NCI-H82 treated with DMSO at 0.1 percent for 48 hours (cell line): ENCODE results near the gene ZNF197.
"Not testable (repeated sequence)": the region's sequence is repeated elsewhere in the genome, so short reads cannot be mapped to it uniquely, and the experiment has no call there.

Experiments used
- DNase-seq: peaks from one replicate; lab custom pipeline; 2025; ENCODE audit not compliant: unreplicated experiment; lab: John Stamatoyannopoulos, UW

Gene ZNF197

DNA sequence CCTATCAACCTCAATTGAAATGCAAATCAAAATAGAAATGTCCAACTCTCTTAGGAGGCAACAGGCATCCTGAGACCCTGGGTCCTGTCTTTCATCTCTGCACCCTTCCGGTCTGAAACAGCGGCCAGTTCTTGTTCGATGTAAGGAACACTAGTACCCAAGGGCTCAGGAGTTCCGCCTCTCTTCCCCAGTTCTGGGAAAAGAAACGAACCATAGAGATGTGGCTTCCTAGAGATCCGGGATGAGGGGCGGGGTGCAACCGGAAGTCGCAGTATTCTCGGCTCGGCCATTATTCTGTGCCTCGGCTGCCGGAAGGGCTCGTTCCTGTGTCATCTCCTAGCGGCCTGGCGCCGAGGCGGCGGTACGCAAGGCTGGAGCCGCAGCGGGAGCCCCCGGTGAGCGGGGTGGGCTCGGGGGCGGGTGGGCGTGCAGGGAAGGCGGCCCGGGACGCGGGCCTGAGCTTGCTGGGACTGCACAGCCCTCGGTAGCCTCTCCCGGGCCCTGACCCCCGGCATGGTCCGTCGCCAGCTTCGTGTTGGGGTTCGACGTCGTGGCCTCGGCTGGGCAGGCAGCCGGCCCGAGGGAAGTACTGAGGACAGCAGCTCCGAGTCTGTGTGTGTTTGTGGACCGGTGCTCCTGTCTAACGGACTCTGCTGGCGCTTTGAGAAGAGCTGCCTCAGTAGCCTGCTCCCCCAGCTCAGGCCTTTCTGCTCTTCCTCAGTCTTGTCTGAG, at the start of gene ZNF197:
Gene ZNF197 (plus strand): TSS at position 288 of the 732 bp plus-strand sequence. CDS start 4,119 bp downstream, outside the sequence.
- peak; percentile 84 for DNase-seq

DNA sequence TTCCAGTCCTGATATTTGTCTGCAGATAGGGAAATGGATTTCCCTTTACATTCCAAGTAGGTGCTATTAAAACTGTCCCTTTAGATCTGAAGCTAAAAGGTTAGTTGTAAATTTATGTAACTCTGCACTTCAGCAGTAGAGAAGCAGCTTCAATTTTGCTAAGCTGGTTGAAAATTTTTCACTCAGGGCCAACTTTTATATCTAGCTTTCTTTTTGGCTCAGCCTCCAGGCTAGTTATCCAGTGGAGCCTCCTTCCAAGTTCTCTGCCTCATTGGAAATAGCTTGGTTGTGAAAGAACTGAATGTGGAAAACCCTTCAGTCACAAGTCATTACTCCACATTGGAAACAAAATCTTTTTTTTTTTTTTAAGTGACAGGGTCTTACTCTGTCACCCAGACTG, 48.2 kb upstream of the ZNF197 start:
- DNase-seq = no peak

DNA sequence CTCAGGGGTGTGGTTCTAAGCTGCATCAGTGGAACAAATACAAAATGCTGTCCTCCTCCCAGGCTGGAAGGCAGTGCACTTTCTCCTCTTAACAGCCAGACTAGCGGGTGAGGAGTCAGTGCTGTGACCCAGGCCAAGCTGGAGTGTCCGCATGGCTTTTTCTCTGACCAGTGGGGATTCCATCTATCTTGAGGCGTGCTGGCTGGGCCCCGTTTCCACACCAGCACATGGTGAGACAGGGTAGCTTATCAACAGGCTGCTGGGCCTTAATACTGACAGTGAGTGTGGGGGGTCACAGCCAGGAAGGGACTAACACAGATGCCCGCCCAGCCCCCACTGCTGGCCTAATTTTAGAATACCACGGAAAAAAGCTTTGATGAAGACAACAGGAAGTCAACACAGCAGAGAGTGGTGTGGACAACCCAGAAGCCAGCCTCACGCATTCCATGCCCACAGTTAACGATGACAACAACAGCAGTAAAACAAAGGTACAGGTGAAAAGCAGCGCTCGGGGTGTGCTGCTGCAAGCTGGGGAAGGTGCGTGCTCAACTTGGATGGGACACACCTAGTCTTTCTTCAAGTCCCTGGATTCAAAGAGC, 47.4 kb upstream of the ZNF197 start:
- DNase-seq = not testable (repeated sequence)

DNA sequence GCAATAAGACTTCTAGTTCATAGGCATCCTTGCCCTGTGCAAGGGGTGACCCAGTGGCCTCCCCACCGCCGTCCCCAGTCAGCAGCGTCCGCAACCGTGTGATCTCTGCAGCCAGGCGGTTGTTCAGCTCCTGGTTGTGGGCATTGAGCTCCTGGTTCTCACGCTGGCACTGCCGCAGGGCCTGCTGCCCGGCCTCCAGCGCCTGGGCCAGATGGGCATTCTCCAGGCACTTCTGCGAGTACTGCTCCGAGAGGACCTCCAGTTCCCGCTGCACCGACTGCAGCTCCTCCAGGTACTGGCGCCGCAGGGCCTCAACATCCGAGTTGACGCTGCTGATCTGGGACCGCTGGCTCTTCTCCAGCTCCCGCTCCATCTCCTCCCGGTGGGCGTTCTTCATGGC, 46.5 kb upstream of the ZNF197 start:
- not testable (repeated sequence) for DNase-seq

DNA sequence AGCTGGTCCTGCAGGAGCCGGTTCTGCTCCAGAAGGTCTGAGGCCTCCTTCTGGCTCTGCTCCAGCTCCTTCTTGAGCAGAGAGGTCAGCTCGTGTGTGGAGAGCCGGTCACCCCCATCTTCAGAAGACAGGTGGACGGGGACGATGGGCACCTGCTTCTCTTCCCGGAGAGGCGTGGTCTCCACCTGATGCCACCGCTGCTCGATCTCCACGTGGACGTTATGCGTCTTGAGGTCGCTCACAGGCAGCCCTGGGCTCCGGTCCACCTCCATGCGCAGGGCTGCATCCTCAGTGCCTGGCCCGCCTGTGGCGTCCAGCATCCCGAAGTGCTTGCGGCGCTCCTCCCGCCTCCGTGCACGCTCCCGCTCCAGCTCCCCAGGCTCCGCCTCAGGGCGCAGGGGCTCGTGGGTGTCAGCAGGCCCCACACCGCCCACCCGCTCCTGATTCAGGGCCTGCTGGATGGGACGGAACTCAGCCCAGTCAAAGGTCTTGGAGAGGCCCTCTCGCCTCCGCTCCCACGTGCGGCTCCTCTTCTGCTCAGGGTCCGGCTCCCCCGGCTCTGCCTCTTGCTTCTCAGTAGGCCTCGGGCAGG, 45.8 kb upstream of the ZNF197 start:
- not testable (repeated sequence) for DNase-seq

DNA sequence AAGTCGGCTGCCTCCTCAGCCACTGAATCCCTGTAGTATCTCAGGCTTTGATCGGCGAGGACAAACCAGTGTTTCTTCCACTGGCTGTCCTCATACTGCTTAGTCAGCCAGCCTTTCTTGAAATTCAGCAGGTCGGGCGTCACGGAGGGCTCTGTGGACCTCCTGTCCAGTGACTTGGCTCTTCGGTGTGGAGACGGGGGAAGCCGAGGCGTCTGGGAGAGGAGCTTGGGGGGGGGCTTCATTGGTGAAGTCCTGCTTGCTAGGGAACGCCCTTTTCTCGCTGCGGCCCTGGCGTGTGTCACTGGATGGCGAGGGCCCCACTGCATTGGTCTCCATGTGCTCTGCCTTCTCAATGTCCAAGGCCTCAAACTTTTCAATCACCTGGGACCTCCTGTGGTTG, 45.1 kb upstream of the ZNF197 start:
- DNase-seq = not testable (repeated sequence)

DNA sequence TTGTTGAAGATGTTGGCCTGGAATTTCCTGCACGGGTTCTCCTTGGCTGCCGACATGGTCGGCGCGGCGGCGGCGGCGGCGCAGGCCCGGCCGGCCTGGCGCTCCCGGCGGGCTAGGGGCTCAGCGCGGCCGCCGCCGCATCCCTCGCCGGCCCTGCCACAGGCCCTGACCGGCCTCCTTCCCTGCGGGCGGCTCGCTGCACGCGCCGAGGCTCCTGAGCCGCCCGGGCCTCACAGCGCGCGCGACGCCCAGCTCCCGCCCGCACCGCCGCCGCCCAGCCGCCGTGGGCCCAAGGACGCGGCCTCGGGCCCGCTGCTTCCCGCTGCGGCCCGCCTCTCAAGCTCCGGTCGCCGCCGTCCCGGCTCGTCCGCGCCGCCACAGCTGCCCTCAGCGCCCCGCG, 43.9 kb upstream of the ZNF197 start:
- DNase-seq = not testable (repeated sequence)

DNA sequence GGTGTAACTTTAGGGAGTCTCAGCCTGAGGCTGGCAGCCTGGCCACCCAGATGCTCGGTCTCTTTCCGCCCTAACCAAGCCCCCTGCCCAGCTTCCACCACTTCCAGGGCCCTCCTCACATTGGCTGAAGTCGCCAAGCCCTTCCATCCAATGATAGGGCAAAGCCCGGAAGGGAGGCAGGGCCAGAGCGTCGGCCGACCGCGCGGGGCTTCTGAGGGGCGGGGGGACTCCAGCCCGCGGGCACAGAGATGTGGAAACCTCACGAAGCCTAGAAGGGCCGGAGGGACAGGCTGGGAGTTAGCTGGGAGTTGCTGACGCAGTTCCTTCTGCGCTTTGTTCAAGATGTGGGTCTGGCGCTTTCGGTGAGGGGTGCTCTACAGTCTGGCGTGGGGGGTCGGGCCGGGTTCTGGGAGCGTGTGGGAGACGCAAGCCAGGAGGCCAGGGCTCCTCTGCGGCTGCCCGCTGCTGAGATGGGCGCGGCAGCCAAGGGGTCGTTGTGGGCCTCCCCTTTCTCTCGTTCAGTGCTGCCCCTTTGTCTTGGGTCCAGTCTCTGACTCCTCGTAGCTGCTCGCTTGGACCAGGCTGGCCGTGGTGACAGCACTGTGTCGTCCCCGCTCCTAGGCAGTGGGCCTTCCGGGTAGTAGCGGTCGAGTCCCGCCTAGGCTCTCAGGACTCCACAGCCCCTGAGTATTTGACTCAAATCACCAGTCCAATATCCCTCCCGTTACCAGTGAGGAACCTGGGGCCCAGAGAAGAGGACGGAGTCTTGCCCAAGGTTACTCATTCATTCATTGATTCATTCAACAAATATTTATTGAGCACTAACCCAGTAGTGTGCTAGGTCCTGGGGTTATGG, 40.0 kb upstream of the ZNF197 start, which contains the start of gene ZNF660:
Gene ZNF660 (plus strand): TSS at position 319 of the 856 bp plus-strand sequence. CDS start 9,230 bp downstream, outside the sequence.
- DNase-seq = peak; percentile 73

DNA sequence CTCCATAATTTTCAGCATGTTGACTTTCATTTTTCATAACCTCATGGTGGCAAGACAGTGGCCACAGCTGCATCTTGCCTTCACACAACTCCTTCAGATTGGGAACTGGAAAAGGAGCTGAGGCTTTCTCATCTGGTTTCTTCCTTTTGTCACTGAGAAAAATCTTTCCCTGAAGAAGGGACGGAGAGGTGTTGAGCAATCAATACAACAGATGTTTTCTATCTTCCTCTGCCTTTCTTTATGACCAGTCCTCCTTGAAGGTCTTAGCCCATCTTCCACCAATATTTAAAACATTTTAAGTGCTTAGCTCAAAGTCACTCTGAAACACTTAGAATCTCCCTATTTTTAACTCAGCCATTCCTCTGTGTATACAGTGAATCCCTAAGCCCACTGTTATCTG, 28.2 kb upstream of the ZNF197 start:
- DNase-seq = no peak

DNA sequence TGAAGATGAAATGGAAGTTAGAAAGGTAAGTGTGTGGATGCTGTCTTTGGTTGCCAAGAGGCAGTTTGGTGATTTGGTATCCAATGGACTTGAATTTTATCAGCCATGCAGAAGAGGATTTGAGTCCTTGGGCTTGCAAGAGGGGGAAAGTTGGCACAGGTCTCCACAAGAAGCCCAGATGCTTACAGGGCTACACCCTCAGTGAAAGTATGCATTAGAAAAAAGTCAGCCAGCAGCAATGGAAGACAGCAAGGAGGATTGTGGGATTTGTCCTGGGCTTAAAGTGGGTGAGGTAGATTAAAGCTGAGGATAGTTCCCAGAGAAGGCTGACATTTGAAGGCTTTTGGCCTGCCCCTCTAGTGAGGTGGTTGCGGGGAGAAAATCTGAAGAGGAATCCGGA, 23.1 kb upstream of the ZNF197 start:
- no peak for DNase-seq

DNA sequence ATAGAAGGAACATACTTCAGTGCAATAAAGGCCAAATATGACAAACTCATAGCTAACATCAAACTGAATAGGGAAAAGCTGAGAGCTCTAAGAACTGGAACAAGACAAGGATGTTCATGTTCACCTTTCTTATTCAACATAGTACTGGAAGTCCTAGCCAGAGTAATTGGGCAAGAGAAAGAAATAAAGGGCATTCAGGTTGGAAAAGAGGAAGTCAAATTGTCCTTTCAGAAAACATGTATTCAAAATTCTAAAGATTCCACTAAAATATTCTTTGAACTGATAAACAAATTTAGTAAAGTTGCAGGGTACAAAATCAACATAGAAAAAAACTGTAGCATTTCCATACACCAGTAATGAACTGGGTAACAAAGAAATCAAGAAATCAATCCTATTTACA, 12.2 kb upstream of the ZNF197 start:
- DNase-seq = no peak

DNA sequence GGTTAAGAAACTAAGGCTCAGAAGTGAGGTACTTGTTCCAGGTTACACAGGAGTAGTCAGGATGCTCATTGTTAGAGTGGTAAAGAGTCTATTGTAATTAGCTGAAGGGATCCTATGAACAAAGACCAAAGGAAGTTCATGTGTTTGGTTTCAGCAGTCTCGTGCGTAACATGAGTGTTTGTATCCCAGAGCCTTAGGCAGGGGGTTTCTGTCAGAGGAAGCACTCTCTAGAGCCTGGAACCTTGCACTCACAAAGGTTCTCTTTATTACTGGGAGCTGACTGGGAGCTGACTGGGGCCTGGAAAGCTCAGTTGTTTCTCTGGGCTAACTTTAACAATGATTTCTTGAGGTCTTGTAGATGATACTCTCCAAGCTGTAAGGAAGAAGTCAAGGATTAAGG, 3.9 kb downstream of the ZNF197 start:
- no peak for DNase-seq

DNA sequence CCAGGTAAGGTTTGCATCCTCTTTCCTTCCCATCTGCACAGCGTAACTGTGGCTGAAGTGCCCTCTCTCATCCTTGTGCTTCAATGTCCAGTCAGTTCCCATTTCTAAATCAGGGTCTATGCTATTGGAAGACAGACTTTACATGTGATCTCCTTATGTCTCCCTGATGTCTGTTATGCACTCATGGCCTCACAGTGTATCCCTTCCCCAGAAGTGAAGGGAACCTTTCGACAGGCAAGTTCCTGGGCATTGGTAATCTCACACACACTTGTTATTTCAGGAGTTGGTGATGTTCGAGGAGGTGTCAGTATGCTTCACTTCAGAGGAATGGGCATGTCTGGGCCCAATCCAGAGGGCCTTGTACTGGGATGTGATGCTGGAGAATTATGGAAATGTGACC, 7.4 kb downstream of the ZNF197 start:
- no peak for DNase-seq

DNA sequence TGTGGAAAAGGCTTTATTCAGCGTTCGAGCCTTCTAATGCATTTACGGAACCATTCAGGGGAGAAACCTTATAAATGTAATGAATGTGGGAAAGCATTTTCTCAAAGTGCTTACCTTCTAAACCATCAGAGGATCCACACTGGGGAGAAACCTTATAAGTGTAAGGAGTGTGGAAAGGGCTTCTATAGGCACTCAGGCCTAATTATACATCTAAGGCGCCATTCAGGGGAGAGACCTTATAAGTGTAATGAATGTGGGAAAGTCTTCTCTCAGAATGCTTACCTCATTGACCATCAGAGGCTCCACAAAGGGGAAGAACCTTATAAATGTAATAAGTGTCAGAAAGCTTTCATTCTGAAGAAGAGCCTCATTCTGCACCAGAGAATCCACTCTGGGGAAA, 17.5 kb downstream of the ZNF197 start:
- DNase-seq = no peak

DNA sequence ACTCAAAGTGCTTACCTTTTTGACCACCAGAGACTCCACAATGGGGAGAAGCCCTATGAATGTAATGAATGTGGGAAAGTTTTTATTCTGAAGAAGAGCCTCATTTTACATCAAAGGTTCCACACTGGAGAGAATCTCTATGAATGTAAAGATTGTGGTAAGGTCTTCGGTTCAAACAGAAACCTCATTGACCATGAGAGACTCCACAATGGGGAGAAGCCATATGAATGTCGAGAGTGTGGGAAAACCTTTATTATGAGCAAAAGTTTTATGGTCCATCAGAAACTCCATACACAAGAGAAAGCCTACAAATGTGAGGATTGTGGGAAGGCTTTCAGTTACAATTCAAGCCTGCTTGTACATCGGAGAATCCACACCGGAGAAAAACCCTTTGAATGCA, 18.2 kb downstream of the ZNF197 start:
- DNase-seq = no peak

DNA sequence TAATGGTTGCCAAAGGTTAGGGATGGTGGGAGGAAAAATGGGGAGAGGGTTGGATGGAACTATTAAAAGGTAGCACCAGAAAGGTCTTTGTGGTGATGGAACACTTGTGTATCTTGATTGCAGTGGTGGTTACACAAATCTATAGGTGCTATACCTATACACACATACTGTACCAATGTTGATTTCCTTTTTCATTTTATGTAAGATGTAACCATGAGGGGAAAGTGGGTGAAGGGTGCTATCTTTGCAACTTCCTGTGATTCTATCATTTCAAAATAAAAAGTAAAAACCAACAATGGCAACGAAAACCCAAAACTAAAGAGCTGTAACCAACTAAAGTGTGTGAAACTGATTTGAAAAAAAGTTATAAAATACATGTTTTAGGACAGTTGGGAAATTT, 22.9 kb downstream of the ZNF197 start:
- DNase-seq = no peak

DNA sequence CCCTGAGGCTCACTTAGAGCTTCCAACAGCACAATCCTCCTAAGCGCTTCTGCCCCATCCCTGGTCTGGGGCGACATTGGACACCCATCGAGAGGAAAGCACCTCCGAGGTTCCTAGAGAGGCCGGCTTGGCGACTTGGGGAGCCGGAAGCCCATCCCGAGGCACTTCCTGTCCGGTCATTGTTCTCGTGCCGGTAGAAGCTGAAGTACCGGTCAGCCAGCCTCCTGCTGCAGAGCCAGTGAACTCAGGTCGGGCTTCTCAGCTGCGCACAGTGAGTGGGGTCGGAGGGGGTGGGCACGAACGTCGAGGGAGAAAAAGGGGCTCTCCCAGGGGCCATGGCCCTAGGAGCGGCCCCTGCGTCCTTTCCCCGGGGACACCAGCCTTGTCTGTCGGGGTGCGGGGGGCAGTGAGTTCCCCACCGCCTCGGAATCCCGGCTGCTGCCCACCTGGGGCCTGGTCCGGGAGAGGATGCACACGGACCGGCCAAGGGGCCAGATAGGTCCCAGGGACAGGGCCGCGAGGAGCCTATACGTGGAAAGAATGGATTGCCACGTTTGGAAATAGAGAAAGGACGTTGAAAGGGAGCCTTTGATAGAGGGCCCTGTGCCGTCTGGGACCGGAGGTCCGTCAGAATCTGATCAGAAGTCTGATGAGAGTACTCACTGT, 23.9 kb downstream of the ZNF197 start, which contains the start of gene ZNF35:
Gene ZNF35 (plus strand): TSS at position 169 of the 666 bp plus-strand sequence. CDS start 2,336 bp downstream, outside the sequence.
- DNase-seq = peak; percentile 70

DNA sequence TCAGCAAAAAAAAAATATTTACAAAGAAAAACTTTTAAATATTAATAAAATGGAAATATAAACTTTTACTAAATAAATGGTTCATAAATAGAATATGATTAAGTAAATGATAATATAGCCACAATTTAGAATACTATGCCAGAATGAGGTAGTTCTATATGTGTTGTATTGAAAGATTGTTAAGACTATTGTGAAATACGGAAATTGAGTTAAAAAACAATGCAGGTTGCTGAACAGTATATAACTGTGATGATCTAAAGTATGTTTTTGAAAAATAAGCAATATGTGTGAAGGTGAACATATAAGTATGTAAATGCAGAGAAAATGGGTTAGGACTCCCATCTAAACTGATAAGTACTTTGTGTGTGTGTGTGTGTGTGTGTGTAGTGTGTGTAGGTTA, 24.9 kb downstream of the ZNF197 start:
- no peak for DNase-seq

DNA sequence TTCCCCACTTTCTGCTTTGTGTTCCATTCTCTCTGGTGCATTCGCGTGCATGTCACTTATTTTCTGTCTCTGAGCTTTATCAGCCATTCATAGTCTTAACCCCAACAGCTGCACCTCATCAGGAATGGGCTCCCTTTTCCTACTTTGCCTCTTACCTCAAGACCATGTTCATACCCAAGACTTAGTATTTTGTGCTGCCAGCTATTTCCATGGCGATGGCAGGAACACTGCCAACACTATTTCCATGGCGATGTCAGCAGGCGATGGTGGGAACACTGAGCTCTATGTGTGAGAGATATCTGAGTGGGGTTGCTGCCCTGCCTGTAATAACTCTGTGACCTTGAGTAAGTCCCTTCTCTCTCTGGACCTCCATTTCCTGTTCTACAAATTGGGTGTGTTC, 29.2 kb downstream of the ZNF197 start:
- no peak for DNase-seq

DNA sequence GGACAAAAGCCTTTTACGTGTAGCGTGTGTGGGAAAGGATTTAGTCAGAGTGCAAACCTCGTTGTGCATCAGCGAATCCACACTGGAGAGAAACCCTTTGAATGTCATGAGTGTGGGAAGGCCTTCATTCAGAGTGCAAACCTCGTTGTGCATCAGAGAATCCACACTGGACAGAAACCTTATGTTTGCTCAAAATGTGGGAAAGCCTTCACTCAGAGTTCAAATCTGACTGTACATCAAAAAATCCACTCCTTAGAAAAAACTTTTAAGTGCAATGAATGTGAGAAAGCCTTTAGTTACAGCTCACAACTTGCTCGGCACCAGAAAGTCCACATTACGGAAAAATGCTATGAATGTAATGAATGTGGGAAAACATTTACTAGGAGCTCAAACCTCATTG, 34.2 kb downstream of the ZNF197 start:
- no peak for DNase-seq

DNA sequence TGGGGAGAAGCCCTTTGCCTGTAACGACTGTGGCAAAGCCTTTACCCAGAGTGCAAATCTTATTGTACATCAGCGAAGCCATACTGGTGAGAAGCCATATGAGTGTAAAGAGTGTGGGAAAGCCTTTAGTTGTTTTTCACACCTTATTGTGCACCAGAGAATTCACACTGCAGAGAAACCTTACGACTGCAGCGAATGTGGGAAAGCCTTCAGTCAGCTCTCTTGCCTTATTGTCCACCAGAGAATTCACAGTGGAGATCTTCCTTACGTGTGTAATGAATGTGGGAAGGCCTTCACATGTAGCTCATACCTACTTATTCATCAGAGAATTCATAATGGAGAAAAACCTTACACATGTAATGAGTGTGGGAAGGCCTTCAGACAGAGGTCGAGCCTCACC, 34.6 kb downstream of the ZNF197 start:
- no peak for DNase-seq
